T-helper 1 cell (primary cell): ENCODE data around the gene TBC1D22A.
A peak's percentile ranks its signal among the peaks of the same experiment; 100 is the strongest.

Source experiments
- DNase-seq, 5 donors: peaks; one replicate each; pipeline ENCODE4 v3.0.0-alpha.2; 2012 to 2020

Gene TBC1D22A

GRCh38 chr22:47207387-47207786 lies 444.9 kb downstream of the TBC1D22A start:
- no peak for DNase-seq

- DNase-seq, result no peak
Observed at GRCh38 chr22:47207846-47208554, 445.6 kb downstream of the TBC1D22A start.

GRCh38 chr22:47208630-47209029 lies 446.2 kb downstream of the TBC1D22A start:
- no peak for DNase-seq

GRCh38 chr22:47209040-47209514 lies 446.6 kb downstream of the TBC1D22A start:
- no peak for DNase-seq

GRCh38 chr22:47209547-47210023 lies 447.1 kb downstream of the TBC1D22A start:
- DNase-seq, result no peak

GRCh38 chr22:47210112-47210657 lies 447.7 kb downstream of the TBC1D22A start:
- DNase-seq, result no peak

- DNase-seq, result no peak
Observed at GRCh38 chr22:47210686-47211085, 448.2 kb downstream of the TBC1D22A start.

- DNase-seq, result peak in 2 of 5 donors; percentile 26 to 35
Observed at GRCh38 chr22:47213571-47214230, 451.3 kb downstream of the TBC1D22A start.

GRCh38 chr22:47215851-47216250 lies 453.4 kb downstream of the TBC1D22A start:
- DNase-seq, result no peak

- DNase-seq, result no peak
Observed at GRCh38 chr22:47218671-47219070, 456.2 kb downstream of the TBC1D22A start.

- DNase-seq, result no peak
Observed at GRCh38 chr22:47219789-47220188, 457.3 kb downstream of the TBC1D22A start.

- DNase-seq, result no peak
Observed at GRCh38 chr22:47220752-47221151, 458.3 kb downstream of the TBC1D22A start.

GRCh38 chr22:47221840-47222615 lies 459.6 kb downstream of the TBC1D22A start:
- DNase-seq, result no peak
